ENCODE measurements around the gene SCNN1B.
"Not testable (repeated sequence)": the region's sequence is repeated elsewhere in the genome, so short reads cannot be mapped to it uniquely, and the experiment has no call there.

Gene SCNN1B

DNA sequence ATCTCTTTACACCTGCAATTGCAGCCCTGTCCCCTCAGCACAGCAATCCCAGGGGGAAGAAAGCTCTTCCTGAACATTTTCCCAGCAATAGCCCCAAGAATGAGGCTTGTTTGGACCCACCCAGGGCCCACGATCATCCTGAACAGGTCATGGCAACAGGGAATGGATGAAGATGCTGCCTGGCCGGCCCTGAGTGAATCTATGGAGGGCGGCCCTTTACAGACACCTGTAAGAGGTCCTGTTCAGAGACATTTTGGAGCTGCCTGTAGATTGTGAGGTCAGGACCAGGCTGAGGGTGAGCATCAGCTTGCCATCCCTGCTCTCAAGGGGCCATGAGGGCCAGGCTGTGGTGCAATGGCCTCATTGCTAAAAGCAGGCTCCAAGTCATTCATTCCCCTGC, 81.8 kb downstream of the SCNN1B start:
- DNase-seq: no peak

DNA sequence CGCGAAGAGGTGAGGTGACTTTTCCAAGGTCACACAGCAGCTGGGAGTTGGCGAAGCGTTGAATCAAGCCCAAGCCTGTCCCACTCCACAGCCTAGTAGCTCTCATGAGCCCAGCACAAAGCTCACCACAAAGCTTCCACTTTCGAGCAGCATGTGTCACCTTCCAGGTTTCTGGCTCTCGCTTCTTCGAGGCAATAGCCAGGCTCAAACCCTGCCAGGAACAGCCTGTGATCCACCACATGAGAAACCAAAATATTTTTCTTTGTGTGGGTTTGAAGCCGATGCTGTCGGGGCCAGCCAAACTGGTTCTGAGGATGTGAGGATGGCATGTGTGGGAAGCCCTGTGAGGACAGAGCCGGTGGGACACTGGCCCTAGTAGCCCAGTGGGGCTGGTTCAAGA, 82.8 kb downstream of the SCNN1B start:
- DNase-seq: no peak

GRCh38 chr16:23385441-23385840, 83.3 kb downstream of the SCNN1B start:
- DNase-seq: no peak

DNA sequence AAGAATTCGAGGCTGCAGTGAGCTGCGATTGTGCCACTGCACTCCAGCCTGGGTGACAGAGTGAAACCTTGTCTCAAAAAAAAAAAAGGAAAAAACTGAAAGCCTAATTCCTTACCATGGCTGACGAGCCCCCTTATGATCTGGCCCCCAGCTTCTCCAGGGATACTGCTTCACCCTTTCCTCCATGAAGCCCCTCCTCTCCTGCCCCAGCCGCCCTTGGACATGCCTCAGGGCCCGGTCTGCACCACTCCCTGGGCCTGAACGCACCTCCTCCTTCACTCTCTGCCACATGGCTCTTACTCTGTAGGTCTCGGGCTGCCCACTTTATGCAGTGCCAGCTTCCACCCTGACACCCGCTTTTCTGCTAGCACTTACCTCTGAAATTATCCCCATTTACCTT, 85.6 kb downstream of the SCNN1B start:
- DNase-seq: no peak

DNA sequence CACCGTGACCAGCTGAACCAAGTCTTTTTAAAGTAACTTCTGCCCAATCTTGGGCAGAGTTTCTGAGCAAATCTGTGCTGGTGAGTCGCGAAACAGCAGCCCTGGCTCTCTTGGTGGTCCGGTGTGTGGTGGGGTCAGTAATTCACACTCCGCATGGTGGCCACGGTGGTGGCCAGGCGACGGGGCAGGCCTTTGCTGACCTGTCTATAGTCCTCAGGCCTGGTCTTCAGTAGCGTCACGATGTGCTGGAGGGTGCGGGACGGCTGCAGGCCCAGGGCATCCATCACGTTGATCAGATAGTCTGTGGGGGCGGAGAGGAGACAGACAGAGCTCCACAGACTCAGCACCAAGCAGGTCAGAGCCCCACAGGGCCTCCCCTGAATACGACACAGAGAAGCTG, 86.7 kb downstream of the SCNN1B start:
- DNase-seq: no peak

GRCh38 chr16:23389201-23389600, 87.1 kb downstream of the SCNN1B start:
- no peak for DNase-seq

DNA sequence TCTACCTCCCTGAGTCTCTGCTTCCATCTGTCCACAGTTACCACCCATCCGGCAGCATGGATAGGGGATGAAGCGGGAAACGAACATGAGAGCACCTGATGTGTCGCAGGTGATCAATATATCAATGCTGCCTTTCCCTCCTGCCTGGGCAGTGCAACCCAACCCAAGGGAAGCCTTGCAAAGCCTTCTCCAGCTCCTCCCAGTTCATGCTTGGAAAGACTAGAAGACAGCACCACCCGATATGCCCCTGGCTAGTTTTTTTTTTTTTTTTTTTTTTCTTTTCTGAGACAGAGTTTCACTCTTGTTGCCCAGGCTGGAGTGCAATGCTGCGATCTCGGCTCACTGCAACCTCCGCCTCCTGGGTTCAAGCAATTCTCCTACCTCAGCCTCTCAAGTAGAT, 87.8 kb downstream of the SCNN1B start:
- not testable (repeated sequence) for DNase-seq

GRCh38 chr16:23391381-23392222, 89.5 kb downstream of the SCNN1B start:
- no peak for DNase-seq

DNA sequence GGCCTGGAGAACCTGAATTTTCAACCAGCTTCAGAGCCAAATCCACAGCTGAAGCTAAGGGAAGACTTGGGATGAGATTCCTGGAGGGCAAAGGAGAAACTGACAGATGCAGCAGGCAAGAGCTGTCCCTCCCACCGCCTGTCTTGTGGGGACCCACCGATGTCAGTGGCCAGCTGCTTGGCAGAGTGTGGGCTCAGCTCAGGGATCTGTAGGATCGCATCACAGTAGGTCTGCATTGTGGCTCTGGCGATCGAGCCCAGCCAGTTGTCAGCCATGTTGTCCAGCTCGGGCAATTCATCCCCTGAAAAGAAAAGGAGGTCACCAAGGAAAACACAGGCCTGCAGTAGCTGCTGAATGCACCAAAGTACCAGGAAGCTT, 90.1 kb downstream of the SCNN1B start:
- DNase-seq: no peak

- DNase-seq: no peak
Observed at GRCh38 chr16:23394141-23394831, 92.2 kb downstream of the SCNN1B start.

DNA sequence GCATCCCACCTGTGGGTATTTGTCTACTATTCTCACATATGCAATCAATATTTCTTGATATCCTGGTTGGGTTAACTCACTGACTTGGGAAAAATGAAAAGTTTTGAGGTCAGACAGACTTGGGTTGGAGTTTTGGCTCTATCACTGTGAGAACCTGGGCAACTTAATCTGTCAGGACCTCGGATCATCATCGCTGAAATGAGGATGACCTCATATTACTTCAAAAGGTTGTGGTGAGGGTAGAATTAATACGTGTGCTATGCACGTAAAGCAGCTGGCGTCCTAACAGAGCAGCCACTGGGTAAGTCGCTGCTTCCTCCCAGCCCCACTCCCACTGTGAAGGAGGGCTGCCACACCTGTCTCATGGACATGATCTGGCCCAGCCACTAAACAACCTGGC, 93.6 kb downstream of the SCNN1B start:
- DNase-seq: no peak

- no peak for DNase-seq
Observed at GRCh38 chr16:23397464-23397863, 95.4 kb downstream of the SCNN1B start.

DNA sequence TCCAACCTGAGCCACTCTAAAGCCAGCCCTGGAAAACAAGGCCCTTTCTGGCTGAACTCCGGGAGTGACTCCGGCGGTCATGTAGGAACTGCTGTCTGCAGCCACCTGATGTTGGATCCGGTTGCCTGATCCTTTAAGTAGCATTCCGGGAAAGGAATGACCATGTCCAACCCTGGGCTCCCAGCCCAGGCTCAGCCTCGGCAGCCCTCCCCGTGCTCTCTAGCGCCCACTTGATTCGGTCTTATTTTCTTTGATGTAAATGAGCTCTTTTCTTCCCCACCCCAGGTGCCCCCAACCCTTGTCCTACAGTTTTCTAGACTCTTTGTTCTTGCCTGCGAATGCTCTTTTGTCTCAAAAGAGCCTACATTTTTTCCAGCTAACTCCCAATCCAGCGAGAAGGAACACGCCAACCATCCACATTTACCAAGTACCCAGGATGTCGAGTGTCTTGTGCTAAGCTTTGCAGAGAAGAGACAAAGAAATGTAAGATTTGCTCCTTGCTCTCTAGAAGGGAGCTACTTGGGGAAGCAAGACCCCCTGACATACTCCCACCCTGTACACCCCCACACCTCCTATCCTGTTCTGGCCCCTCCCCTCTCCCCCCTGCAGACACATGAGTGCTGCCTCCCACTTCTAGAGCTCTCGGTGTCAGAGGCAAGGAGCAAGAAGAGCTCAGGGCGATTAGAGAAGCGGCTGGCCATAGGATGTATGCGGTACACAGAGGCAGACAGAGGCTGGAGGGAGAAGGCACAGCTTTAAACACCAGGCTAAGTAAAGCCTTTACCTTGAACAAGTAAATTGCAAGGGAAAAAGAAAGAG, 97.1 kb downstream of the SCNN1B start:
- no peak for DNase-seq

DNA sequence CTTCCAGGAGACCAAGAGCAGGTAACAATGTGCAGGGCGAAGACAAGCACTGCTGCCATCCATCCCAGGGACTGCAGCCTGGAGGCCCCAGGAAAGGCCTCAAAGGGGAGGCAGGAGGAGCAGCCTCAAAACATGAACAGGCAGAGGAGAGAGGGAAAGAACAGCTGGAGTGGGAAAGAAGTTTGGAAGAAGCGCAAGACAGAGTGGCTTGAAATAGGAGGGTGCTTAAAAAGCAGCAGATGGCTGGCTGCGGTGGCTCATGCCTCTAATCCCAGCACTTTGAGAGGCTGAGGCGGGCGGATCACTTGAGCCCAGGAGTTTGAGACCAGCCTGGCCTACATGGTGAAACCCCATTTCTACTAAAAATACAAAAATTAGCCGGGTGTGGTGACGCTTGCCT, 98.3 kb downstream of the SCNN1B start:
- not testable (repeated sequence) for DNase-seq

DNA sequence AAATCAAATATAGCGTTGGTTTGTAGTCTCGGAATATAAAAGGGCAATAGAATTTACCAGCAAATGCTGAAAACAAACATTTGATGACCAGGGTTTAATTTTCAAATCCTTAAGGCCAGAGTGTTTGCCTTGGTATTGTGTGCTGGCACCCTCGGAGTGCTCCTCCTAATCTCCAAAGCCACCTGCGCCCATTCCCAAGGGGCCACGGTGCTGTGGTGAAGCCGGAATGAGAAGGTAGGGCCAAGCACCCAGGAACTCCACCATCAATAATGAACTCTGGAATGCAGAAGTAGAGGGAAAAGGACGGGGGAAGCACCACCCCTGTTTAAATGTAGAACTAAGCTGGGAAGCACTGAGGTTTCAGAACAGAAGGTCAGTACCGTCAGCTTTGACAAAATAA, 99.0 kb downstream of the SCNN1B start:
- no peak for DNase-seq

- no peak for DNase-seq
Observed at GRCh38 chr16:23402100-23402499, 100.0 kb downstream of the SCNN1B start.

DNA sequence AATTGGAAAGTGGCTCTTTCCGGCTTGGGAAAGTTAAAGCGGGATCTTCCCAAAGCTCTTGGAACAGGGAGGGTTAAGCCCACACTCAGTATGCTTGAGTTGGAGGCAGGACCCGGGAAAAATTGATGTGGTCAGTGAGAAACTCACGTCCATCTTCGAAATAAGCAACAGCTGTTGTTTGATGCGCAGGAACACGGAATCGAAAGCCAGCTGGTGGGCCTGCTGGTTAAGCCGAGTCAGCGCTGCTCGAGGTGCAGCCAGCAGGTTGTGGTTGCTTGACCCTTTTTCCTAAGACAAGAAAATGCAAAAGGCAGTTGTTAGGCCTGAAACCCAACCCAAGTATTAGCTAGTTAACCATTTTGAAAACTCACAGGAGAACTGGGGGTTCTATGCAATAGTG, 101.4 kb downstream of the SCNN1B start:
- DNase-seq: no peak

DNA sequence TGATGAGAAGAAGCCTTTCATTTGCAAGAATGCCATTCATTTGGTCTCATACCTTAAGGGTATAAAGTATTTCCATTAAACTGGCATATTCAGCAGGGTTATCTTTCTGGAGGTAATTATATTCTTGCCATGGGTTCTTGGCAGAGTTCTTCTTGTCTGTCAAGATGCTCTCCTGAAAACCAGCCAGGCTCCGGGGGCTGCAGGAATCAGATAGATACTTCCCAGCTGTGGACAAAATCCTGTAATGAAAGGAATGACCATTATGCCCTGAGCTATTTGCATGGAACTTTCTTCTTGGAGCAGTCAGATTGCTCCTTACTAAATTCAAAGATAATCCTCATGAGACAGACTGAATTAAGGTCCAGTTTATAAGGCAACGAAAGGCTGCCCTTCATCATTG, 103.9 kb downstream of the SCNN1B start:
- no peak for DNase-seq

GRCh38 chr16:23406546-23407240, 104.6 kb downstream of the SCNN1B start:
- no peak for DNase-seq

GRCh38 chr16:23407436-23408127, 105.5 kb downstream of the SCNN1B start:
- DNase-seq: no peak

- DNase-seq: no peak
Observed at GRCh38 chr16:23408242-23408822, 106.2 kb downstream of the SCNN1B start.

DNA sequence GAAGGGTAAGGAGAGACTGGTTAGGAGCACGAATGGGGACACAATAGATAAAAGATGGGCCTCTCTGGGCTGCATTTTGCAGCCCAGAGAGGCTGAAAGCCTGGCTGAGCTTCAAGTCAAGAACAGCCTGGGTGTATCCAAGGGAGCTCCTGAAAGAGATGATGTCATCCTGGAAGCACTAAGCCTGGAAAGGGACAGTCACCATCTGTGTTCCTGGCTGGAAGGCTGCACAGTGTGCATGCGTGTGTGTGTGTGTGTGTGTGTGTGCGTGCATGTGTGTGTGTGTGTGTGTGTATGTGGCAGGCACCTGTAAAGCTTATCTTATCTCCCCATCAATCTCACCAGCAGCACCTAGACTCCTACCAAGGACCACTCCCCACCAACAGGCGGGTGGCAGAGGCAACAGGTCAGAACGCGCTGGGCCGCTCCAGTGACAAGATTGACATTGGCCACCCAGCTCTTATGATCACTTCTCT, 106.8 kb downstream of the SCNN1B start:
- DNase-seq: no peak
